SK-N-SH (cell line): ENCODE results near the gene ETNK2. TPM values are rescaled to one million over a fixed set of nuclear protein-coding genes. Genes with fewer than 3 reads are reported as not detected.

Experiments used
- CTCF ChIA-PET: fragments of 300-600, 350-600 bp; formaldehyde crosslinking; extraction: SDS; loops from one replicate; lab custom pipeline; 2021; lab: Yijun Ruan, JAX
- POLR2A ChIA-PET: fragments of 350-600 bp; sonication (Branson Sonifier 250); formaldehyde crosslinking; extraction: SDS; loops from one replicate; lab custom pipeline; 2020; ENCODE audit warnings: antibody characterized with exemption, inconsistent platforms; lab: Yijun Ruan, JAX
- DNase-seq: peaks from one replicate; pipeline ENCODE4 v3.0.0; 2012
- H2AFZ ChIP-seq: fragments of 200-600 bp; sonication (generic); 2 replicates; pipeline ENCODE4 v1.8.1; 2016; ENCODE audit warnings: antibody characterized with exemption, mild to moderate bottlenecking, low read depth
- H3F3A ChIP-seq: fragments of 200-600 bp; sonication (generic); replicated peaks from 2 replicates; pipeline ENCODE3; 2016; ENCODE audit warnings: antibody characterized with exemption, mild to moderate bottlenecking; ENCODE audit not compliant: insufficient read depth
- H3K27ac ChIP-seq, 2 experiments: fragments of 200-500 bp in 1 of 2; fragments of 200-600 bp in 1 of 2; sonication (Bioruptor generic) in 1 of 2; sonication (generic), shearing (Covaris generic) in 1 of 2; 2 replicates each; pipeline versions ENCODE4 v1.5.1 to v1.6.1; 2014 to 2016; ENCODE audit warnings: low read depth in 2 of 2, inconsistent platforms in 1 of 2, low read length in 1 of 2, mild to moderate bottlenecking in 1 of 2, mixed read lengths in 1 of 2
- H3K27me3 ChIP-seq: fragments of 200-600 bp; sonication (generic), shearing (Covaris generic); 2 replicates; pipeline ENCODE4 v1.6.1; 2016; ENCODE audit warnings: mixed run types; ENCODE audit not compliant: insufficient read depth
- H3K36me3 ChIP-seq, 2 experiments: fragments of 200-500 bp in 1 of 2; fragments of 200-600 bp in 1 of 2; sonication (Bioruptor generic) in 1 of 2; sonication (generic) in 1 of 2; replicated peaks in 1 of 2; 2 replicates each; pipeline versions ENCODE3 to v1.5.1; 2014 to 2016; ENCODE audit warnings: low read length in 1 of 2, mild to moderate bottlenecking in 1 of 2; ENCODE audit not compliant: insufficient read depth in 2 of 2, control insufficient read depth in 1 of 2
- H3K4me1 ChIP-seq, 2 experiments: fragments of 200-500 bp in 1 of 2; fragments of 200-600 bp in 1 of 2; sonication (Bioruptor generic) in 1 of 2; sonication (generic), shearing (Covaris generic) in 1 of 2; 2 replicates each; pipeline versions ENCODE4 v1.5.1 to v1.6.1; 2014 to 2016; ENCODE audit warnings: low read depth in 1 of 2, low read length in 1 of 2, mixed run types in 1 of 2; ENCODE audit not compliant: insufficient read depth in 2 of 2, control insufficient read depth in 1 of 2
- H3K4me2 ChIP-seq: fragments of 200-600 bp; sonication (generic), shearing (Covaris generic); 2 replicates; pipeline ENCODE4 v1.6.1; 2017; ENCODE audit warnings: mixed run types
- H3K4me3 ChIP-seq, 2 experiments: fragments of 200-500 bp in 1 of 2; fragments of 200-600 bp in 1 of 2; sonication (Bioruptor generic) in 1 of 2; sonication (generic), shearing (Covaris generic) in 1 of 2; 2 replicates each; pipeline versions ENCODE4 v1.5.1 to v1.8.1; 2014 to 2016; ENCODE audit warnings: low read depth in 2 of 2, inconsistent platforms in 1 of 2, low read length in 1 of 2, mild to moderate bottlenecking in 1 of 2, mixed read lengths in 1 of 2, moderate library complexity in 1 of 2
- H3K79me2 ChIP-seq: fragments of 200-600 bp; sonication (generic); 2 replicates; pipeline ENCODE4 v1.8.1; 2017; ENCODE audit warnings: mild to moderate bottlenecking; ENCODE audit not compliant: insufficient read depth
- H3K9ac ChIP-seq: fragments of 200-600 bp; sonication (generic); 2 replicates; pipeline ENCODE4 v1.6.1; 2017; ENCODE audit warnings: mixed run types
- H3K9me2 ChIP-seq: fragments of 200-600 bp; sonication (generic); 2 replicates; pipeline ENCODE4 v1.6.1; 2017; ENCODE audit warnings: mixed run types
- H3K9me3 ChIP-seq: fragments of 200-600 bp; sonication (generic); 2 replicates; pipeline ENCODE4 v1.6.1; 2017; ENCODE audit warnings: mixed run types, mild to moderate bottlenecking, moderate library complexity
- H4K20me1 ChIP-seq: fragments of 200-600 bp; sonication (generic); 2 replicates; pipeline ENCODE4 v1.6.1; 2017; ENCODE audit warnings: mild to moderate bottlenecking, mixed run types; ENCODE audit not compliant: insufficient read depth
- EP300 ChIP-seq, 2 experiments: IDR thresholded peaks; 2 replicates each; pipeline versions ENCODE4 v1.4.0 to v1.6.1; 2012; ENCODE audit warnings: borderline replicate concordance in 1 of 2, low read depth in 1 of 2, low read length in 1 of 2
- EZH2phosphoT487 ChIP-seq: fragments of 200-600 bp; sonication (generic); IDR thresholded peaks from 2 replicates; pipeline ENCODE4 v1.6.1; 2017; ENCODE audit warnings: low read depth, mixed run types, mild to moderate bottlenecking, antibody characterized with exemption, moderate library complexity, borderline replicate concordance
- FOXJ3 ChIP-seq: sonication (generic); formaldehyde crosslinking; IDR thresholded peaks from 2 replicates; pipeline ENCODE4 v1.5.1; 2020; ENCODE audit warnings: mild to moderate bottlenecking, missing genetic modification reagents
- FOXM1 ChIP-seq: IDR thresholded peaks from 2 replicates; pipeline ENCODE4 v1.4.0; 2012; ENCODE audit warnings: low read depth, mild to moderate bottlenecking
- GATA2 ChIP-seq: sonication (generic); formaldehyde crosslinking; IDR thresholded peaks from 2 replicates; pipeline ENCODE4 v1.5.0; 2020; ENCODE audit warnings: mild to moderate bottlenecking, missing genetic modification reagents
- RAD21 ChIP-seq: IDR thresholded peaks from 2 replicates; pipeline ENCODE4 v1.6.1; 2012; ENCODE audit warnings: mild to moderate bottlenecking, low read length
- RFX5 ChIP-seq: IDR thresholded peaks from 2 replicates; pipeline ENCODE4 v1.6.1; 2012; ENCODE audit warnings: mild to moderate bottlenecking, improper control_type of control experiment, low read length
- RXRA ChIP-seq: IDR thresholded peaks from 2 replicates; pipeline ENCODE4 v1.4.0; 2012; ENCODE audit warnings: low read depth, mild to moderate bottlenecking, borderline replicate concordance
- SIN3A ChIP-seq: IDR thresholded peaks from 2 replicates; pipeline ENCODE4 v1.6.1; 2012; ENCODE audit warnings: low read depth, mild to moderate bottlenecking, low read length, moderate library complexity, borderline replicate concordance
- WGBS: methylation state at CpG from one replicate; pipeline ENCODE4 v1.1.6; 2017; ENCODE audit warnings: low lambda C conversion rate; 5-methylcytosine and 5-hydroxymethylcytosine counted together
- polyA plus RNA-seq, 3 experiments: library from polyadenylated mRNA; depleted of rRNA; stranded (reverse); fragments of >200 nt; gene quantifications; 2 replicates each; pipeline ENCODE4 v1.2.3, GENCODE V29; 2012
- TF ChIP-seq, protein P1 (sequence below): IDR thresholded peaks from 2 replicates; pipeline ENCODE4 v1.4.0; 2012; ENCODE audit warnings: low read depth, borderline replicate concordance
- TF ChIP-seq, protein P2 (sequence below): IDR thresholded peaks from 2 replicates; pipeline ENCODE4 v1.4.0; 2012; ENCODE audit warnings: low read depth, borderline replicate concordance
- TF ChIP-seq, protein P3 (sequence below): IDR thresholded peaks from 2 replicates; pipeline ENCODE4; 2012
- TF ChIP-seq, protein P4 (sequence below): IDR thresholded peaks from 2 replicates; pipeline ENCODE4 v1.6.1; 2012; ENCODE audit warnings: mild to moderate bottlenecking, low read depth, low read length, moderate library complexity

ETNK2 gene
- polyA plus RNA-seq, 1 of the 3 experiments (the other 2 are of a cell fraction) = 16.1 TPM

- no peaks in the 10 kb centered on the region for H4K20me1 ChIP-seq
- no peak for DNase-seq
- no peaks in the 10 kb centered on the region for H3K4me1 ChIP-seq
- WGBS = 88% methylated on average over 4 of the region's 11 CpGs
- no peaks in the 10 kb centered on the region for H3K27me3 ChIP-seq
- no peaks in the 10 kb centered on the region for H3K9me2 ChIP-seq
- POLR2A ChIA-PET = interaction anchor here (0.6 kb wide), 1 partner anchor 9 kb away, joined by 3 read pairs; no protein-coding TSS in a partner anchor
- no peaks in the 10 kb centered on the region for H3K9me3 ChIP-seq
- H2AFZ ChIP-seq = no peak overlapping the region
- no peaks in the 10 kb centered on the region for H3K79me2 ChIP-seq
- H3K27ac ChIP-seq = no peak overlapping the region
- no peak overlapping the region for H3K9ac ChIP-seq
- H3F3A ChIP-seq = no peaks in the 10 kb centered on the region
- CTCF ChIA-PET = interaction anchor here (1.0 to 2.4 kb wide), 5 partner anchors 9 to 242 kb away, joined by 3 to 15 read pairs (median 5); no protein-coding TSS in a partner anchor
- H3K4me2 ChIP-seq = no peak overlapping the region
- TF ChIP-seq FOXJ3 (CRISPR knock-in tag) (no peak), RAD21 (peak; percentile 20; the same call in 1 of the 2 replicates), GATA2 (no peak)
- TF ChIP-seq, protein P1, sequence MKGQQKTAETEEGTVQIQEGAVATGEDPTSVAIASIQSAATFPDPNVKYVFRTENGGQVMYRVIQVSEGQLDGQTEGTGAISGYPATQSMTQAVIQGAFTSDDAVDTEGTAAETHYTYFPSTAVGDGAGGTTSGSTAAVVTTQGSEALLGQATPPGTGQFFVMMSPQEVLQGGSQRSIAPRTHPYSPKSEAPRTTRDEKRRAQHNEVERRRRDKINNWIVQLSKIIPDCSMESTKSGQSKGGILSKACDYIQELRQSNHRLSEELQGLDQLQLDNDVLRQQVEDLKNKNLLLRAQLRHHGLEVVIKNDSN = no peak
- TF ChIP-seq, protein P2, sequence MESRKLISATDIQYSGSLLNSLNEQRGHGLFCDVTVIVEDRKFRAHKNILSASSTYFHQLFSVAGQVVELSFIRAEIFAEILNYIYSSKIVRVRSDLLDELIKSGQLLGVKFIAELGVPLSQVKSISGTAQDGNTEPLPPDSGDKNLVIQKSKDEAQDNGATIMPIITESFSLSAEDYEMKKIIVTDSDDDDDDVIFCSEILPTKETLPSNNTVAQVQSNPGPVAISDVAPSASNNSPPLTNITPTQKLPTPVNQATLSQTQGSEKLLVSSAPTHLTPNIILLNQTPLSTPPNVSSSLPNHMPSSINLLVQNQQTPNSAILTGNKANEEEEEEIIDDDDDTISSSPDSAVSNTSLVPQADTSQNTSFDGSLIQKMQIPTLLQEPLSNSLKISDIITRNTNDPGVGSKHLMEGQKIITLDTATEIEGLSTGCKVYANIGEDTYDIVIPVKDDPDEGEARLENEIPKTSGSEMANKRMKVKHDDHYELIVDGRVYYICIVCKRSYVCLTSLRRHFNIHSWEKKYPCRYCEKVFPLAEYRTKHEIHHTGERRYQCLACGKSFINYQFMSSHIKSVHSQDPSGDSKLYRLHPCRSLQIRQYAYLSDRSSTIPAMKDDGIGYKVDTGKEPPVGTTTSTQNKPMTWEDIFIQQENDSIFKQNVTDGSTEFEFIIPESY = no peak
- H3K36me3 ChIP-seq = no peaks in the 10 kb centered on the region
- no peak overlapping the region for H3K4me3 ChIP-seq
Measured at GRCh38 chr1:204112876-204113730, 38.7 kb downstream of the ETNK2 start.

- no peak overlapping the region for H3K27ac ChIP-seq
- no peak overlapping the region for H3K9ac ChIP-seq
- H3K9me2 ChIP-seq = no peaks in the 10 kb centered on the region
- no peak overlapping the region for H3K4me2 ChIP-seq
- no peak overlapping the region for H2AFZ ChIP-seq
- H3F3A ChIP-seq = no peaks in the 10 kb centered on the region
- no peaks in the 10 kb centered on the region for H4K20me1 ChIP-seq
- 88% methylated on average over 3 of the region's 5 CpGs for WGBS
- POLR2A ChIA-PET = interaction anchor here (1.1 kb wide), 1 partner anchor 9 kb away, joined by 3 read pairs; no protein-coding TSS in a partner anchor
- CTCF ChIA-PET = interaction anchor here (1.2 to 2.4 kb wide), 3 partner anchors 11 to 240 kb away, joined by 3 to 15 read pairs (median 6); no protein-coding TSS in a partner anchor
- H3K79me2 ChIP-seq = no peaks in the 10 kb centered on the region
- no peaks in the 10 kb centered on the region for H3K36me3 ChIP-seq
- H3K4me1 ChIP-seq = no peaks in the 10 kb centered on the region
- no peak for DNase-seq
- no peak overlapping the region for H3K4me3 ChIP-seq
- no peaks in the 10 kb centered on the region for H3K9me3 ChIP-seq
- no peaks in the 10 kb centered on the region for H3K27me3 ChIP-seq
- TF ChIP-seq, protein P3, sequence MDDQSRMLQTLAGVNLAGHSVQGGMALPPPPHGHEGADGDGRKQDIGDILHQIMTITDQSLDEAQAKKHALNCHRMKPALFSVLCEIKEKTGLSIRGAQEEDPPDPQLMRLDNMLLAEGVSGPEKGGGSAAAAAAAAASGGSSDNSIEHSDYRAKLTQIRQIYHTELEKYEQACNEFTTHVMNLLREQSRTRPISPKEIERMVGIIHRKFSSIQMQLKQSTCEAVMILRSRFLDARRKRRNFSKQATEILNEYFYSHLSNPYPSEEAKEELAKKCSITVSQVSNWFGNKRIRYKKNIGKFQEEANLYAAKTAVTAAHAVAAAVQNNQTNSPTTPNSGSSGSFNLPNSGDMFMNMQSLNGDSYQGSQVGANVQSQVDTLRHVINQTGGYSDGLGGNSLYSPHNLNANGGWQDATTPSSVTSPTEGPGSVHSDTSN = no peak
- TF ChIP-seq, protein P4, sequence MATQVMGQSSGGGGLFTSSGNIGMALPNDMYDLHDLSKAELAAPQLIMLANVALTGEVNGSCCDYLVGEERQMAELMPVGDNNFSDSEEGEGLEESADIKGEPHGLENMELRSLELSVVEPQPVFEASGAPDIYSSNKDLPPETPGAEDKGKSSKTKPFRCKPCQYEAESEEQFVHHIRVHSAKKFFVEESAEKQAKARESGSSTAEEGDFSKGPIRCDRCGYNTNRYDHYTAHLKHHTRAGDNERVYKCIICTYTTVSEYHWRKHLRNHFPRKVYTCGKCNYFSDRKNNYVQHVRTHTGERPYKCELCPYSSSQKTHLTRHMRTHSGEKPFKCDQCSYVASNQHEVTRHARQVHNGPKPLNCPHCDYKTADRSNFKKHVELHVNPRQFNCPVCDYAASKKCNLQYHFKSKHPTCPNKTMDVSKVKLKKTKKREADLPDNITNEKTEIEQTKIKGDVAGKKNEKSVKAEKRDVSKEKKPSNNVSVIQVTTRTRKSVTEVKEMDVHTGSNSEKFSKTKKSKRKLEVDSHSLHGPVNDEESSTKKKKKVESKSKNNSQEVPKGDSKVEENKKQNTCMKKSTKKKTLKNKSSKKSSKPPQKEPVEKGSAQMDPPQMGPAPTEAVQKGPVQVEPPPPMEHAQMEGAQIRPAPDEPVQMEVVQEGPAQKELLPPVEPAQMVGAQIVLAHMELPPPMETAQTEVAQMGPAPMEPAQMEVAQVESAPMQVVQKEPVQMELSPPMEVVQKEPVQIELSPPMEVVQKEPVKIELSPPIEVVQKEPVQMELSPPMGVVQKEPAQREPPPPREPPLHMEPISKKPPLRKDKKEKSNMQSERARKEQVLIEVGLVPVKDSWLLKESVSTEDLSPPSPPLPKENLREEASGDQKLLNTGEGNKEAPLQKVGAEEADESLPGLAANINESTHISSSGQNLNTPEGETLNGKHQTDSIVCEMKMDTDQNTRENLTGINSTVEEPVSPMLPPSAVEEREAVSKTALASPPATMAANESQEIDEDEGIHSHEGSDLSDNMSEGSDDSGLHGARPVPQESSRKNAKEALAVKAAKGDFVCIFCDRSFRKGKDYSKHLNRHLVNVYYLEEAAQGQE = no peak
- no peak for TF ChIP-seq SIN3A
- no peak for TF ChIP-seq RXRA
- no peak for TF ChIP-seq FOXM1
- TF ChIP-seq, protein P2 = no peak
- TF ChIP-seq EZH2phosphoT487 = no peak
- TF ChIP-seq RFX5 = no peak
- TF ChIP-seq EP300 (IDR thresholded peaks at IDR 0.05; ENCODE audit: borderline replicate concordance in 1 of 2, low read depth in 1 of 2, low read length in 1 of 2) = no peak
Measured at GRCh38 chr1:204110894-204111633, 40.8 kb downstream of the ETNK2 start.
